HG03060 (cell line): ENCODE measurements around the gene SORCS2.

Experiments
- ATAC-seq: cut with Tn5 transposase; IDR thresholded peaks from one replicate; pipeline ENCODE4 v1.9.1; 2021; ENCODE audit warnings: low read depth, moderate number of reproducible peaks; ENCODE audit not compliant: unreplicated experiment

SORCS2 gene

DNA sequence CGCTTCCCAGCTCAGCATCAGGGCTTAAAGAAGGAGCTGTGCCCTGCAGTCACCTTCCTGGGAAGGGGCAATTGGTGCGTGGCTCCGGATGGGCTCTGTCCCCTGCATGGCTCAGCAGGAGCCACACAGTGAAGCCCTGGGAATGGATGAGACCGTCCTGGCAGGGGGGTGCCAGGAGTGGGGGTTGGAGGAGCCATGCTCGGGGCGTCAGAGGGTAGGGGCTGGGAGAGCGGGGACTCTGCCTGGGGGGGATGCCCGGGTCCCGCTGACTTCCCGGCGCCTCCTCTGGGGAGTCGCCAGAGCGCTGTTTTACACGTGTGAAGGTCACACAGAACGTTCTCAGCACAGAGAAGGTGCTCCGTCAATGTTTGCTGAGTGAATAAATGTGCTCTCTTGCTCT is 563.2 kb downstream of the SORCS2 start:
- no peak for ATAC-seq

DNA sequence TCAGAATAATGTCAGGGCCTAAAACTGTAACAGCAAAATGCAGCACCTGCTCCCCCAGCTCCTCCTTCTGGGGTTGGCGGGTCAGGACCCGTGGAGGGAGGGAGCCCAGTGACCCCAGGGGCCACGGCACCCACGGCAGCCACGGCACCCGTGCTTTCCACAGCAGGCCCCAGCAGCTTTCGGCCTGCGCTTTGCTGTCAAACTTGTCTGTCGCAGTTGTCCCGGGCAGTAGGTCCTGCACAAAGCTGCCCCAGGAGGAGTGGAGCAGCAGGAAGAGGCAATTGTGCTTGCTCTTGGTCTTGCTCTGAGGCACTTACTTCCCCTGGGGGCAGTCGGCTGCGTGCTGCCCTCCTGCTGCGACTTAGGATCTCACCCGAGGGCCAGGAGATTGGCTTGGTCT is 563.7 kb downstream of the SORCS2 start:
- ATAC-seq: no peak

DNA sequence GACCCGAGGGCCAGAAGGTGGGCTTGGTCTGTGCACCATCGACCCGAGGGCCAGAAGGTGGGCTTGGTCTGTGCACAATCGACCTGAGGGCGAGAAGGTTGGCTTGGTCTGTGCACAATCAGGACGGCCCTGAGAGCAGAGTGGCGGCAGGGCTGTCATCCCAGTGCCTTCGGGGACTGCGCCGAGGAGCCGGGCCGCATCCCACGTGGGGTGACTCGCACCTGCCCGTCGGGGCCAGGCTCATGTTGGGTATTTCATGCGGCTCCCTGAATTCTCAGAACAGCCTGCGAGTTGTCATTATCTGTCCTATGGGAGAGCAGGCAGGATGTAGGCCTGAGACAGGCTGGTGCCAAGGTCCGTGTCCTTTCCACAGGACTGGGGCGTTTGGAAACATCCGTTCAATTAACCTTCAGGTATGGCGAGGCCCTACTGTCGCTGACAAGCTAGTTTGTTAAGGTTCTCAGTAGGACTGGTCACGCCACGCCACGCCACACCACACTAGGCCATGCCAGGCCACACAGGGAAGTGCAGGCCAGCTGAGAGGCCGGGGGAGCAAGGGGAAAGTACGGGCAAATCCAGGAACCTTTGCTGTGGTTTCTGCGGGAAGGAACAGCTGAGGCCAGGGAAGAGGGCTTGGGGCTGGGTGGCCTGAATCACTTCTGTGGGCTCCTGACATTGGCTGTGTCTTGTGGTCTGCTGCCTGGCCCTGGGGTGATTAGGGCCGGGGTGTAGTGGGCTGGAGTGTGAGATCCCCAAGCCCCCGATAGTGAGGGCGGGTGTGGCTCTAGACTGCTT is 564.4 kb downstream of the SORCS2 start:
- no peak for ATAC-seq

DNA sequence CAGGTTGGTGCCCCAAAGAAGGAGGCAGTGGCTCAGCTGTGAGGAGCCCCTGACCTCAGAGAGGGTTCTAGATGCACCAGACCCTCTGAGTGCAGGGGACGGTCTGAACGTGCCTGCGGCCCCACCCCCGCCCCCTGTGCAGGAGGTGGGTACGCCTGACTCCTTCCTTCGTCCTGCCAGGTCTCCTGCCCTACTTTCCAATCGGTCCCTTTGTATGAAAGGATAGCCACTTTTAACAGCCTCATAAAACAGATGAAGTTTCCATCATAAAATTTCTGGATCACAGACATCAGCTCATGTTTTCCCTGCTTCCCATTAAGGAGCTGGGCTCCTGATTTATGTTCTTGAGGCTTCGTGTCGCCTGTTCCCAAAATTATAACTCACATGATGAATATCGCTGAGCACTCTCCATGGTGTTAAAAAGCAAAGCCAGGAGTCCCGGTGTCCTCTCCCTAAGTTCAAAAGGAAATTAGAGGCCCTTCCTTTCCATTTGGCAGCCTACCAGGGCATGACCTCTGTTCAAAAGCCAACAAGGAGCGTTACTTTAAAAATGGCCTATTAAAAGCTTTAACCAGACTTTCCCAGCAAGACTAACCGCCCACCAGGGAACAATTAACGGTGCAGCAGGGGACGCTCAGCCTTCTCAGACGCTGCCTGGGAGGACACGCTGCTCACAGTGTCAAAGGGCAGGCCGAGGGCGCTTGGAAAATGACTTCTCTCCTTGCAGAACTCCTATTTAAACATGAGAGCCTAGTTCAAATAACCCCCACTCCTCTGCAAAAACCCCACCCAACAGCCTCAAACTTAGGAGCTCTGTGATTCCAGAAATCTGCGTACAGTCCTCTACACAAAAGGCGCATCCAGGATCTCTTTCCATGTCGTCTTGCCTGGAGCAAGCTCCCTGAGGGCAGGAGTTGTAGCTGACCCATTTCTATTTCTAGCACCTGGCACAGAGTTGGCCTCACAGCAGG is 565.4 kb downstream of the SORCS2 start:
- no peak for ATAC-seq

DNA sequence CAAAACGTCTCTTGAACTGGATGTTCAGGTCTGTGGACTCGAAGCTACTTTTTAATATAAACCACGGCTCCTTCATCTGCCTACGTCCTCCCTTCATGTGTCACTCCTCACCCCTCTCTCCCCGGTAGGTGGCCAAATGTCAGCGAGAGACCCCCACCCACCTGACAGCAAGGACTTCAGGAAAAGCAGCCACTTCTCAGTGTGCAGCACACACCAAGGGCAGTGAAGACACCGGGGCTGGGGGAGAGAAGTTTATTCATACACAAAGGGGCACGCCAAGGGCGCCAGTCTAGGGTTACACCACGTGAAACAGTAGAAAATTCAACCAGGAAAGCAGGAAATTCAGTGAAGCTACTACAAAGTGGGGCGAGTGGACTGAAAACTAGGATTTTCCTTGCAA is 566.1 kb downstream of the SORCS2 start:
- no peak for ATAC-seq

DNA sequence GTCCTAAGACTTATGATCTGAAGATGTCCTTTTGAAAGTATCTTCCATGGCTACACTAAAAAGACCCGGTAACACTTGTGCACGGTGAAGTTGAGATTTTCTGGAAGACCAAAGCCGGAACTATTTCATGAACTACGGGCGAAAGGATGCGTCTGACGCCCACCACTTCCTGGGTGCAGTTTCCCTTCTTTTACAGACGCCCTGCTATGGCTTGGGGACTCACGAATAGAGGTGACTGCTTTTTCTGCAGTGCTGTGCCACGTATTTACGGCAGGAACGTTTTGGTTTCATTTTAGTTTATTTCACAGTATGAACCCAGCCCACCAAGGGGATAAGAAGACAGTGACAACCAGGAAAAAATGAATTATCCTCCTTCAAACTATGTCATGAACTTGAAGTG is 566.9 kb downstream of the SORCS2 start:
- no peak for ATAC-seq

DNA sequence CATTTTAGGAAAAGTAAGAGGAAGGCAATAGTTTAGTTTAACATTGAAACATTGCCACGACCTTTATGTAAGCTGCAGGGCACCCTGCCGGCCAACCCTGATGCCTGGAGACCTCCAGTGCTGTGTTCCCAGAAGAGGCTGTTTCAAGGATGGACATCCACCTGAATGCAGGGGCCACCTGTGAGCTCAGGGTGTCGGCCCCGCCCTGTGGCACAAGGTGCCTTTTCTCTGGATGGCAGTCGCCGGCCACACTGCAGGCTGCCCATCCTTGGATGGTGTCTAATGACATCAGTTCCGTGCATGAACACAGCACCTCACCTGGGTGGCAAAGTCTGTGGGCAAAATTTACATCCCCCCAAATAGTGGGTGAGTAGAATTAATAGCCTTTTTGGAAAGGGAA is 567.3 kb downstream of the SORCS2 start:
- ATAC-seq: no peak

DNA sequence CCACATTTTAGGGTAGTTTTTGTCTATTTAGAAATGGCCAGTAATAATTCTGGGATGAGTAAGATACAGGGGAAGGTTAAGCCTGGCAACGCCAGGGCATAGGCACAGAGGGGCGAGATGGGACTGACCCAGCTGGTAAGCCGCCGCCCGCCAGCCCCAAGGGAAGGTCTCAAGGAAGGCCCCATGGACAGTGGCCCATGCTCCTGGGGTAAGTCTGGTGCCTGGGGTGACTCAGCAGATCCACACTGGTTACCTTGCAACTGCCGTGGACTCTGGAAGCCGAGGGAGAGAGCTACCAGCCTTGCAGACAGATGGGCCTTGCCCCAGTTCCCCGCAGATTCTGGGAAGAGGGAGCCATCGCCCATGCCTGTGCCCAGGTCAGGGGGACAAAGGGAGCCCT is 567.9 kb downstream of the SORCS2 start:
- ATAC-seq: no peak

DNA sequence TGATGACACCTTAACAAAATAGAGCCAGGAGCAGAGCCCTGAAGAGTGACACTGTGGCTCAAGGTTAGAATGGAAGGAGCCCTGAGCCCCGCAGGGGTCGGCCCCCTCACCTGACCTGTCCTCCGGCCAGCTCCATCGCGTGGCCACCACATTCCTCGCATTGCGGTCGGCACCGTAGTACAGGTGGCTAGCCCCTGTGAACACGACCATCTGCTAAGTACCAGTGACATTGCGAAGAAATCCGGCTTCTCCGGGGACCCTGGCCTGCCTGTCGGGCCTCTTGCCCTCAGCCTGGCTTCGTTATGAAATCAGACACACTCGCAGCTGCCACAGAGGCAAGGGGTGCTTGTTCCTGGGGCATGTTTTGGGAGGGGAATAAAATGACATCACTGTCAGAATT is 568.4 kb downstream of the SORCS2 start:
- ATAC-seq: no peak

DNA sequence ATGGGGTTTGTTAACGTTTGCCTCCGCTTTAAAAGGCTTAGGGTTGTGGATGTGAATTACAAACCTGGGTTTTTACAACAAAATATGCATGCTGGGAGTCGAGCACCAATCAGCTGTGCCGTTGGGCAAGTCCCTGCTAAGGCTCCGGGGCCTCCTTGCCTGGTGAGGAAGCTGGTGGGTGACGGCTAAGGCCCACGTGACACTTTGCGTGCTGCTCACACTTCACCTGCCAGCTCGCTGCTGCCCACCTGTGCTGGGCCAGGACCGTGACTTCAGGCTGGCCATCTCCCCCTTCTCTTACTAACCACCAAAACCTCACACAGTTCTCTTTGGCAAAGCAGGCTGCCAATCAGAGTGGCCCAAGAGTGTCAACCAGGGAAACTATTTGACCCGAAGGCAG is 569.0 kb downstream of the SORCS2 start:
- no peak for ATAC-seq

DNA sequence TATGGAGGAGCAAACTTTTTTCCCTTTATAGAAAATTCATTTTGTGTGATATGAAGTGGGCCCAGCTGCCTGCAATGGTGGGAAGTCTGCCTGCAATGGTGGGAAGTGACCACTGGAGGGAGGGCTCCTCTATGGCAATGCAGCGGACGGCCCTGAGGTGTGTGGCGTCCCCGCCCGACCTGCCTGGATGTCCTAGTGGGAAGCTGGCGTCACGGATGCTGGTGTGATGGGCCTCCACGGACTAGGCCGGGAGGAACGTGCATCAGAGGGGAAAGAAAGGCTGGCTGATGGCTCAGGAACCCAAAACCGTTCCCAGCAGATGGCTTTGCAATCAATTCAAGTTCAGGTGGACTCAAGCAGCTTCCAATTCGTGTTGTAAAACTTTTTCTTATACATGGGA is 569.4 kb downstream of the SORCS2 start:
- peak; percentile 69 for ATAC-seq

DNA sequence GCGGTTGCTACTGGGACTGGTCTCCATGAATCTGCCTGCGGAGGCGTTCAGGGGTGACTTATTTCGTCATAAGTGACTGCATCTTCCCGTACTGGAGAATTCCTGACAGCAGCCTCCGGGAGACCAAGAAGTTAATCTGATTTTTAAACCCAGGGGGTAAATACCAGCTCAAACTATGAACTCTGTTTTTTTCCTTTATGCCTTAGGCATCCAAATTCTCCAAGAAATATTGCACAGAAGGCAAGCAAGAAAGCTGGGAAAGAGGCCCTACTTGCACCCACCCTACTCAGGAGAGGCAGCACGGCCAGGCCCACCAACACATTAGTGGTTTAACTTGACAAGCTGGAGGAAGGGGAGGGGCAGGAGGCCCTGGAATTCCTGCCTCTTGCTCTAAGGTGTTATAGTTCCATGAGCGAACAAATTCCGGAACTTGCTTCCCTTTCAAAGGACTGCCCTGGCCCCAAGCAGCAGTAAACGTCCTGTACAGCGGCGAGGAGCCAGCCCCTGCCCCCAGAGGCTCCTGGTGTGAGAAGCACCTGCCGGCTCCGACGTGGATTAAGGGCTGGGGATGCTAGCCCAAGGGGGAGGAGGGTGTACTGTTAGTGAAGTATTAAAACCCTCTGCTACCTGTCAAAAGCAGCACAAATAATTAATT is 570.2 kb downstream of the SORCS2 start:
- ATAC-seq: no peak

DNA sequence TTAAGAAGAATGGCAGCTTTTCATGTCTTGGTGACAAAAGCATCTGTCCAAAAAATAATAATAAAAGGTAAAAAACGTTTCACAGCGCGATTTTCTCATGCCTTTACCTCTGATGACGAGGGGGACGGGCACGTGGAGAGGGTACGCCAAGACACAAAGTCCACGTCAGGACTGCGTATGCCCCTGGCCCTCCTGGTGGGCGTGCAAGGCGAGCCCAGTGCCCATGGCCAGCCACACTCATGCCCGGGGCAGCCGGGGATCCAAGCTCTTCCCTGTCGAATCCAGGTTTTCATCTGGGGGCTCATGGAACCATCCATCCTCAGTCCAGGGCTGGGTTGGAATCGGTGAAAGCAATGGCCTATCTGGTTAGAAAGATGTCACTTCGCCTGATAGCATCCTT is 570.8 kb downstream of the SORCS2 start:
- ATAC-seq: no peak

DNA sequence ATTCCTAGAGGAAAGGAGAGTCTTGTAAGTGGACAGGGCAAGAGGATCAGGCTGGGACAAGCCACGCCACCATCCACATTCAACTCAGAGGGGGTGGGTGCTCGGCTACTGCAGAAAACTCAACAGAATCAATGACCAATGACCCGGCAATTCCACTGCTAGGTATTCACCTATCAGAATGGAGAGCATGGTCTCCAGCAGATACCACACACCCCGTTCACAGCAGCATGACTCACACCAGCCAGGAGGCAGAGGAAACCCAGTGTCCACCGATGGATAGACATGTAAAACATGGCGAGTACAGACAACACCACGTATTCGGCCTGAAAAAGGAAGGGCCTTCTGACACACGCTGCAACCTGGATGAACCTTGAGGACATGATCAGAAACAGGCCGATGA is 571.5 kb downstream of the SORCS2 start:
- ATAC-seq: no peak

DNA sequence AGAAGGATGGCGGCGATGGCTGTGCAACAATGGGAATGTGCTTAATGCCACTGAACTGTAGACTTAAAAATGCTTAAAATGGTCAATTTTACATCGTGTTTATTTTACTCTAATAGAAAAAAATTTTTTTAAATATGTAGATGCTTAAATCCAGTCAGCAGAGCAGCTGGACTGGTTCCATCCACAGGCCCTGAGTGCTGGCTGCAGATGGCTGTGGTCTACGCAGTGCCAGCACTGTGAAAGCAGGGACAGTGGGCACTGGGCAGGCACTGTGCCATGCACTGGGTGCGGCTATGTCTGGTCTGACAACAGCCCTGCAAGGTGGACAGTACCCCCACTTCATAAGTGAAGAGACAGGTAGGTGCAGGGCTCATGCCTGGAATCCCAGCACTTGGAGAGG is 572.1 kb downstream of the SORCS2 start:
- no peak for ATAC-seq

DNA sequence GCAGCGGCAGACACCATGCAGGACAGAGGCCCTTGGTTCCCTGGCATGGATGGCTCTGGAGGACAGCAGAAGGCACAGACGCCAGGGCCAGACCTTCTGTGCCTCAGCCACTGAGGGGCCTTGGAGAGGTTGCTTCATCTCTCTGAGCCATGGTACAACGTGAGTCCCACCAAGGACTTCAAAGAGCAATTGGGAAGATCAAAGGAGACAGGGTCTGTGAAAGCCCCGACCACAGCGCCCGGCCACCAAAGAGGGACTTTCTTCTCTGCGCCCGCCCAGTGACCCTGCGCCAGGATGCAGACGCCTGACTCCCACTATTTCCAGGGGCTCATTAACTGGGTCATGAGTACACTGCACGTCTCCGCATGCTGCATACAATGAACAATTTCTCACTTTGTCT is 573.3 kb downstream of the SORCS2 start:
- no peak for ATAC-seq

DNA sequence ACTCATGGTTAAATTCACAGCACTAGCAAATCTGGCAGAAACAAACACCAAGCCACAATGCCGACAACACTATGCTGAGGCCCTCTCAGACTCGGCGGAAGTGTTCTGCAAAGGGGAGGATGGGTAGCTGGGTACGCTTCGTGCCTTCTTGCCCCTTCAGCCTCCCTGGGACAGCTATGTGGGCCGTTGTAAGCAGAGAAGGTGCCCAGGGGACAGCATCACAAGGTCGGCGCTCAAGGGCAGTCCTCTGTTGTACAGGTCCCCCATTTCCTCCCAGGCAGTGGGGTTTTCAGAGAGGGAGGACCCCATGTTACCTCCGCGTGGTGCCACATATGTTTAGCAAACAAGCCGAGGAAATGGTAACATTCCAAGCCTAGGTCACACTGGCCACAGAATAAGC is 573.7 kb downstream of the SORCS2 start:
- no peak for ATAC-seq

DNA sequence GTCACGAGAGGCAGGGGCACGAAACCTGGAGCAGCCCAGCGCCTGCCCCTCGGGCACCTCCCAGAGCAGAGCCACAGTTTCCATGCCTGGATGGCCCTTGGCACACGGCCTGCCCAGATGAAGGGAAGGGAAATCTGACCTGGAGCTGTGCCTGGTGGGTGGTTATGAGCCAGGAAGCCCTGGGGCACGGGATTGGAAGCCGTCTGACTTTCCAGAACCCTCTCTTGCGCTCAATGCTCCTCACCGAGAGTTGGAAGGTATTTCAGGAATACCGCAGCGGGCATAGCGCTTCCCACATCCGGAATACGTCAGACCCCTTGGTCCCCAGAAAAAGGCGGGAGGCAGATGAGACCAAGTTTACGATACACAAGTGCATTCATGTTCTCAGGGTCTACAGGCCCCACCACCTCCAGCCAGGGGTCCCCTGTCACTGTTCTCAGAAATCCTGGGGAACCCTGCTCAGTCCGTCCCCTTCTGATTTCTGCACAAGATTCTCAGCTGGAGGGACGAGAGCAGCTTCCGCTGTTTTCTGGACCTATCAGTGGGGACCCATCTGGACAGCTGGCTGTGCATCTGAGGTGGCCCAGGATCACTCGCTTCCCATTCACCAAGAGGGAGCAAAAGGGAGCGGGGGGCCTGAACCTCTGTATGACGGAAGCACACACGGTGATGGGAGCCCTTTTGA is 574.5 kb downstream of the SORCS2 start:
- ATAC-seq: no peak

DNA sequence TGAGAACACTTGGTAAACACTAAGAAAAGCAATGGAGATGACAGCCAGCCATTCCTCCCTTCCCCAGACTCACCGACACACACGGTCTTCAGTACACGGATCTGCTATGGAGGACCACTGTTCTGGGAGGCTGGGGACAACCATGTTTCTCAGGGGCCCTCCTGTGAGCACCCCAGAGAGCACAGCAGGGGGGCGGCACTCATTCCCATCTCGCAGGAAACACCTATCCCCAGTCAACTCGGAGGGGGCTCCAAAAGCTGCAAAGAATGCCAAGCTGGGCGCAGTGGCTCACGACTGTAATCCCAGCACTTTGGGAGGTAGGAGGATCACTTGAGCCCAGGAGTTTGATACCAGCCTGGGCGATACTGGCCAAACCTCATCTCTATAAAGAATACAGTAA is 575.2 kb downstream of the SORCS2 start:
- ATAC-seq: no peak

DNA sequence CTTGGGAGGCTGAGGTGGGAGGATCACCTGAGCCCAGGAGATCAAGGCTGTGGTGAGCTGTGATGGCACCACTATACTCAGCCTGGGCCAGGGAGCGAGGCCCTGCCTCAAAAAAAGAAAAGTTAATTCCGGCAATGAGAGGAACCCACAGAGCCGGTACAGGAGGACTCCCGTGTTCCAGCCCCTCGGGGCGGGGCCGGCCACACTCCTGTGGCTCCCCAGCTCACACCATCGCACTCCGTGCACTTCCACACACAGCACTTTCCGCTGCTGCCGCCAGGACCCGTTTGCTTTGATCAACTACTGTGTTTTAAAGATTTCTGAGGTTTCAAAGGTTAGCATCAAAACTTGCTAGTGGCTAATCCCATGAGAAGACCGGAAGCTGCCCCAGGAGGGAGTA is 575.6 kb downstream of the SORCS2 start:
- ATAC-seq: no peak

DNA sequence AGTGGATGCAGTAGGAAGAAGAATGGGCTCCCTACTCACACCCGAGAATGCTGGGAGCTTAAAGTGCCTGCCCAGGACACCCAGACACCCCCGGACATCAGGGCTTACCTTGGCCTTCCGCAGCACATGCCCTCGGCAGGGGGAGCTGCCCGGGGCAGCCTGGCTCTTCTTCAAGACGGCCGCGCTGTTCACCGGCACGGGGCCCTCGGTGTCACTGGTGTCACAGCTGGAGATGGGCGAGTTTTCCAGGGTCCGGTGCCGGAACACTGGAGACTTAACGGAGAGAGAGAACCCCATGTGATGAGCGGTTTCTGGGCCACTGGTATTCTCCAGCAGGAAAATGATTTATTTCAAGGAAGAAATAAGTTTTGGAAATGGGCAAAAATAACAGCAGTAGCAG is 576.4 kb downstream of the SORCS2 start:
- no peak for ATAC-seq
